ENCODE data around the gene BARHL2.
A peak's percentile ranks its signal among the peaks of the same experiment; 100 is the strongest.

The BARHL2 gene

DNA sequence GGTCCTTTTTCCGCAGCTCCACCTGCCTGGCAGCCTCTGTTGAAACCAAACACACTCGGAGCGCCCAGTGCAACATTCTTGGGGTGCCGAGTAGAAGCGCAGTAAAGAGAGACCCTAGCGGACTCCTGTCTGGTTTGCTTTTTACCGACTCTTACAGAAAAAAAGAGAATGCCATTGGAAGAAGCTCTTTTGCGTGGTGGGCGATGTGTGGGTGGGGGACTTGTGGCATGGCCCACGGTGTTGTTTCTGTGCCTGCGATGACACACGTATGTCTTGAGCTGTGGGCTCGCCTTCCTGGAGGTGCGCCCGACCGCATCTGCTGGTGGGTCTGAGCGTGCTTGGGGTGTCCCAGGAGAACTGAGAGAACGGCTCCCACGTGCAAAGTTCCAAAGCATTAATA lies 7.3 kb upstream of the BARHL2 start:
- no peak for DNase-seq

DNA sequence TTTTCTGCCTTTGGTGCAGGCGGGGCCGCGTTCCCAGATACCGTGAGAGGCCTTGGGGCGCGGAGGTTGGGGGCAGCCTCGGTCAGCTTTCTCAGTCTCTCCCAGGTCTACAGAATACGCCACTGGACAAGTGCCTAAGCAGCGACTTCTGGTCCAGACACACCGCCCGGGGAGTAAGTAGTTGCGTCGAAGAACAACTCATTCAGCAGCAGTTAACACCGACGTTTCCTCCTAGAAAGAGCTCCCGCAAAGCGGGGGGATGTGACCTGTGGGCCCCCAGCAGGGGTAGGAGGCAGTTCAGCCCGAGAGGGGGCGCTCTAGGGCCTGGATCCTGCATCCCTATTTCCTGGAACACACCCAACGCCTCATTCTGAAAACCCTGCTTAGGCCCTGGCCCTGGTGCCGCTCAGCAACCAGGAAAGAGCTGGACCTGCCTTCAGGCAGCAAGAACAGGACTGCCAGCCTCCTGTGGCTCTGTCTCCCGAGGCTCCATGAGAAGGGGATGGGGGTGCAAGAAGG lies 6.5 kb upstream of the BARHL2 start:
- DNase-seq: no peak

DNA sequence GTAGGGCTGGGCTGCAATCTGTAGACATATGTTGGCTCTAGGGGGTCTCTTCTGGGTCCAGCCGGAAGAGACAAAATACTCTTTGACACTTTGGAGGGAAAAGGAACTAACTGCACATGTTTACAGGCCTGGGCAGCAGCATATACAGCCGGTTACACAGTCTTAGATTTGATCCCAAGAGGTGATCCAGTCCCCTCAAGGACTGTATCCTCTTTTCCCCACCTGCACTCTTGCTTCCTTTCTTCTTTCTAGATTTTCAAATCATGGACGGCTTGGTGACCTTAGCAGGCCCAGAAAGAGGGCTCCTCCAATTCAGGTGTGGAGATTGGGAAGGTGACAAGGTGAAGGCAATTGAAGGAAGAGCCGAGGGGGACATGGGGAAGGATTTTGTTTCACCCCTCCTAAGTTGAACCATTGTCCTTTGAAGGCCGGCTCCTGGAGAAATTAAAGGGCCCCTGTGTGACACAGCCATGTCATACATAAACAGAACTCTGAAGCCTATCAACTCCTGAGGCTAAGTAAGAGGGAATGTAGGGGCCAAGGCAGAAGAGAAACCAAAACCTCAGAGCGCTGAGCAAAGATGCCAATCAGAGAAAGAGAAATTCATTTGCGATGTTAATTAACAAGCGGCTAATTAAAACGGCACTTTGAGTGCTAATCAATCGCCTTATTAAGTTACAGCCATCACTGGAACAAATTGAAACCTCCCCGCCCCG lies 5.9 kb upstream of the BARHL2 start:
- DNase-seq: no peak

GRCh38 chr1:90721210-90722194 lies 4.4 kb upstream of the BARHL2 start:
- peak; percentile 51 for DNase-seq

DNA sequence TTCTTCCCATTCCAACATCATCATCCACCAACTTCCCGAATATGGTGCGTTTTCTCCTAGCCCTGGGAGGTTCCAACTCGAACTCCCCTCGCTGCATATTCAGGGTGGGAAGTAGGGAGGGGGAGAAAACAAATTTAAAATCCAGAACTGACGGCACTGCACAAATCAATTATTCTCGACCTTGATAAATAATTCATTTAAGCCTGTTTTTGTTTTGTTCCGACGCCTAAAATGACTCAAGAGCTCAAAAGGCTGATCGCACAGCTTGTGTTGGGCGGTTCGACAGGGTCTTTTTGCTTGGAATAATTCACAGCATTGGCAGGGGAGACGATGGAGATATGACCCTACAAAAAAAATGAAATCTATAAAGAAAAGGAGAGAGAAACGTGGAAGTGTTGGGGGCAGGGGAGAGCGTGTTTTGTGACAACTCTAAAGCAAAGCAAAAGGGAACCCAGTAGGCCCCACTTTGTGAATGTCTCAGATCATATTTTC lies 3.1 kb upstream of the BARHL2 start:
- no peak for DNase-seq

GRCh38 chr1:90719330-90720144 lies 2.4 kb upstream of the BARHL2 start:
- DNase-seq: no peak

GRCh38 chr1:90718411-90719329 lies 1.6 kb upstream of the BARHL2 start:
- no peak for DNase-seq

- peak; percentile 28 for DNase-seq
Observed at GRCh38 chr1:90717665-90718410, 736 bp upstream of the BARHL2 start.

DNA sequence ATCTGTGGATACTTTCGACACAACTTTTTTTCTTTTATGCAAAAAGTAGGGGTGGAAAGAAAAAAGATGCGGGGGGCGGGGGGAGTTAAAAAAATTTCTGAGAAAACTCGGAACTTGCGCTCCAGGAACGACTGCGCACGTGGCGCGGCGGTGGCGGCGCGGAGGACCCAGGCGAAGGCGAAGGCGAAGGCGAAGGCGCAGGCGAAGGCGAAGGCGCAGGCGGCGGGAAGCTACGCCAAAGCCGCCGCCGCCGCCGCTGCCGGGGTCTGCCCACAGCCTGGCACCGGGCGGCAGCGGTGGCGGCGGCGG lies 208 bp upstream of the BARHL2 start:
- no peak for DNase-seq

GRCh38 chr1:90716243-90716551 lies 905 bp downstream of the BARHL2 start:
- DNase-seq: no peak

GRCh38 chr1:90715309-90715708 lies 1.8 kb downstream of the BARHL2 start:
- no peak for DNase-seq

DNA sequence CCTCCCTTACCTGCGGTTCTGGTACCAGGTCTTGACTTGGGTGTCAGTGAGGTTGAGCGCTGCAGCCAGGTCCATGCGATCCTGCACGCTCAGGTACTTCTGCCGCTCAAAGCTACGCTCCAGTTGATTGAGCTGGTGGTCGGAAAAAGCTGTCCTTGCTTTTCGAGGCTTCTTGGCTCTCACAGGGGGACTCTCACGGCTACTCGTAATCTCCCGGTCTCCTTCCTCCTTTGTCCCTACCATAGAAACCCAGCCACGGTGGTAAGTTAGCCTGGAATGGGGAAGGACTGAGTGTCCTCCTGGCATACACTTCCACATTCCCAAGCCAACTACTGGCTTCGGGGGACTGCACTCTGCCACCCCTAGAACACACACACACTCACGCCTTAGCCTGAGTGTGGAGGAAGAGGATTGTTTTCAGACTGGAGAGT lies 2.6 kb downstream of the BARHL2 start:
- DNase-seq: no peak

DNA sequence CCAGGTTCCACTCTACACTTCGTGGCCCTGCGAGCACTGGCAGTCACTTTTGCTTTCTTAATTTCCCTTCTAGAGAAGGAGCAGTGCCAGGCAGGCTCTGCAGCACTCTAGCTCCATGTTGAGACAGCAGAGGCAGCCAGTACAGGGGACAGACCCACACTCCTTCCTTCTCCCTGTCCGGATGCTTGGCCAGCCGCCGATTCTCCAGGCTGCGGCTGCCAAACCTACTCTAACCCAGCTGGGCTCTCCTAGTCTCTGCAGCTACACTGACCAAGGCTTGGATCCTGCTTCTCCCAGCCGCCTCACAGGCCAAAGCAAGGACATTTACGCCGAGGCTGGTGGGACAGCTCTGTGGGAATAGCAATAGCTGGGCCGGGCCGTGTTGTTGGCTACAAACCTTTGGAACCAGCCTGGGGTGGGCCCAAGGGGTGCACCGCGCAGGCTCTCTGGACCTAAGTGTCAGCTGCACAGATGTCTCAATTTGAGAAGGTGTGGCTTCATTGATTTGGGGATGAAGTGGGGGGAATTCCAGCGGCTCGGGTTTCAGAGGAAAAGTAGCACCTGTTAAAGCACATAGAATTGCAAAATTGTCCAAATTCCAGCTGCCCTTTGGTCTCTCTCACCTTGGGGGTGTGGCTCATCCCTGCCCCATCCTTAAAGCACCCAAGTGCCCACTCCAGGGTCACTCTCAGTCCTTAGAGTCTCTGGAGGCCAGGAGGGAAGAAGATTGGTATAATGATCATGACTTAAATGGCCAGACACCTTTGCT lies 3.2 kb downstream of the BARHL2 start:
- DNase-seq: no peak

- DNase-seq: no peak
Observed at GRCh38 chr1:90712915-90713730, 4.0 kb downstream of the BARHL2 start.

DNA sequence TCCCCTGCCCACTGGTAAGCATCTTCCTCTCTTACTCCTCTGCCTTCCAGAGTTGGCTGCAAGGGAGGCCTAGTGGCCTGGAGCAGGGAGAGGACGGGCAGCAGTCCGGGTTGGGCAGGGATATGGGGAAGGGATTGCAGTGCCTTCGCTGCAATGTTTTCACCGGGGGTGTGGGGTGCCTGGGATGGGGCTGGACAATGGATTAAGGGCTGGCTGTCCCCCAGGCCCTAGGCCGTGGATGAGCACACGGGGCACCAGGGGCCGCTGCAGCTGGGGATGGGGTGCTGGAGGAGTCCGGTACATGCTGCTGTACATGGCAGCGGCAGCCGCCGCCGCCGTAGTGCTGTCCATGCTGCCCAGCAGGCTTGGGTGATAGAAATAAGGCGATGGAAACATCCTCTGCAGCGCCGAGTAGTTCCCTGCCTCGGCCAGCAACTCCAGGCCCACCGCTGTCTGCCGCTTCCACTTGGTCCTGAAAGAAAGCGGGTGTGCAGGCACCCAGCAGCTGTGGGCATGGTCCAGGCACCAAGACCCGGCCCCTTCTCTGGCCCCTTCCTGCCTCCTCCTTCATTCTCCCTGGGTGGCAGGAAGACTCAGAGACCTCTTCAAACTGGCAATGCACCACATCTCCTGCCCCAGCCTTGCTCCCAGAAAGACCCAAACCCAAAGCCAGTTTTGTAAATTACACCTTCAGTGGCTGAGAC lies 4.8 kb downstream of the BARHL2 start:
- DNase-seq: no peak

GRCh38 chr1:90711696-90712095 lies 5.4 kb downstream of the BARHL2 start:
- no peak for DNase-seq

DNA sequence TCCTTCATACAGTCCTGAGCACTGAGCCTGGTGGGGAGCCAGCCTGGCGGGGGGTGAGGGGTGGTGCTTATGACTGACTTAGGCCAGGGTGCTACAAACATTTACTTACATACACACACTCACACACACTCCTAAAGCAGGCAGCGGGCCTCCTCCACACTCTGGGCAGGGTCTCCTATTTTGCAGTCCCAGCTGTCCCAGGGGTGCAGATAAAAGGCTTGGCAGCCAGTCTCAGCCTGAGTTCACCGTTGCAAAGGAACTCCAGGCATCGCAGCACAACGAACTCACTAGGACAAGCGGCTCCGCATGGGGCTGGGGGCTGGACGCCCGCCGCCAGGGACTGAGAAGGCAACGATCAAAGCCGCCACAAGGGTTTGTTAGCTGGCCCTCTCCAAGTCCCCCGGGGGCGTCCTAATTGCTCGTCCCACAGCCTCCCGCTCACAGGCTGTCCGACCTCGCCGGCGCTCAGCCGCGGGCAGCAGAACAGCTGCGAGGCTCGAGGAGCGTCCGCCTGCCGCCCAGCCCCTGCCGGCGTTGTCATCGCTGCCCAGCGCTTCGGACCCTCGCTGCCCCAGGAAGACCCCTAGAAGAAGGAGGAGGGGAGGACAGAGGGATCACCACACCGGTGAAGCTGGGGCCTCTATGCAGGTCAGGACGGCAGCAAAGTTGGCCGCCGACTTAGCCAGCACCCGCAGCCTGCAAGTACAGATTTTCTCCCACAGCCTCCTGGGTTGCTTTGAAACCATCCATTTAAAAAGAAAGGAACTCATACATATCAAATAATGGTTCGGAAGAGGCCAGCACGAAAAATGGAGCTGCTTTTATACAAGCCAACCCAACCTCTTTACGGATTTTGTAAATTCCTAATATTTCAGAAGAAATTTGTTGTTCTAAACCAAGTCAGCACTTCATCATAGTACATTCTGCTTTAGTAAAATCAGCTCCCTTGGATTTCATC lies 6.2 kb downstream of the BARHL2 start:
- no peak for DNase-seq

GRCh38 chr1:90709535-90709934 lies 7.6 kb downstream of the BARHL2 start:
- no peak for DNase-seq

All from NCI-H2171 treated with DMSO at 0.1 percent for 48 hours (cell line).